B cell (primary cell): ENCODE data around the gene CDX1. TPM values are rescaled to one million over a fixed set of nuclear protein-coding genes. Genes with fewer than 3 reads are reported as not detected.

Source experiments
- ATAC-seq: fragments of 200-7000 bp; cut with Tn5 transposase; one replicate; pipeline ENCODE4 v1.10.0; 2021; ENCODE audit warnings: low read depth, mild to moderate bottlenecking, moderate number of reproducible peaks, moderate library complexity
- CTCF ChIA-PET: fragments of 350-600 bp; sonication (Branson Sonifier 250); formaldehyde crosslinking; loops from one replicate; lab custom pipeline; 2021; ENCODE audit warnings: antibody characterized with exemption, inconsistent platforms; lab: Charles Lee
- POLR2A ChIA-PET: fragments of 350-600 bp; sonication (Branson Sonifier 250); formaldehyde crosslinking; loops from one replicate; lab custom pipeline; 2021; ENCODE audit warnings: antibody characterized with exemption; lab: Charles Lee
- DNase-seq: peaks from one replicate; pipeline ENCODE4 v3.0.0; 2013
- H2AFZ ChIP-seq: 2 replicates; pipeline ENCODE4 v1.6.1; 2012; ENCODE audit warnings: mild to moderate bottlenecking, low read depth, low read length; ENCODE audit not compliant: insufficient read depth, poor library complexity, severe bottlenecking
- H3K27ac ChIP-seq, 2 donors: 1 replicate in 1 of 2; 2 replicates in 1 of 2; pipeline ENCODE4 v1.5.1; 2012 to 2013; ENCODE audit warnings: low read length in 2 of 2, mild to moderate bottlenecking in 2 of 2, moderate library complexity in 1 of 2
- H3K27me3 ChIP-seq, 4 experiments: fragments of 200-600 bp in 1 of 4; sonication (generic) in 1 of 4; replicated peaks in 1 of 4; 1 replicate in 2 of 4; 2 replicates in 2 of 4; pipeline versions ENCODE4 v1.6.1 to v1.7.0; 2013 to 2016; ENCODE audit warnings: low read length in 3 of 4, mild to moderate bottlenecking in 2 of 4, mixed read lengths in 1 of 4, moderate library complexity in 1 of 4; ENCODE audit not compliant: insufficient read depth in 4 of 4, control insufficient read depth in 3 of 4; ENCODE audit errors: control extremely low read depth in 1 of 4
- H3K36me3 ChIP-seq, 2 experiments: replicated peaks in 1 of 2; 1 replicate in 1 of 2; 2 replicates in 1 of 2; pipeline versions ENCODE4 v1.6.1 to v1.7.1; 2013; ENCODE audit warnings: low read length in 1 of 2; ENCODE audit not compliant: insufficient read depth in 2 of 2, control insufficient read depth in 1 of 2; ENCODE audit errors: control extremely low read depth in 1 of 2, extremely low read depth in 1 of 2
- H3K4me1 ChIP-seq, 2 donors: fragments of 200-600 bp in 1 of 2; sonication (generic) in 1 of 2; 1 replicate in 1 of 2; 2 replicates in 1 of 2; pipeline versions ENCODE4 v1.5.1 to v1.6.1; 2013 to 2017; ENCODE audit warnings: low read length in 2 of 2; ENCODE audit not compliant: control insufficient read depth in 2 of 2, insufficient read depth in 2 of 2
- H3K4me2 ChIP-seq: replicated peaks from 2 replicates; pipeline ENCODE3; 2012; ENCODE audit warnings: mild to moderate bottlenecking, low read depth, low read length; ENCODE audit not compliant: poor library complexity, severe bottlenecking
- H3K4me3 ChIP-seq, 5 experiments: fragments of 200-600 bp in 1 of 5; sonication (generic) in 1 of 5; 1 replicate in 3 of 5; 2 replicates in 2 of 5; pipeline versions ENCODE4 v1.5.1 to v1.7.0; 2011 to 2016; ENCODE audit warnings: low read length in 4 of 5, mild to moderate bottlenecking in 4 of 5, low read depth in 2 of 5, control low read depth in 1 of 5, moderate library complexity in 1 of 5; ENCODE audit not compliant: insufficient read depth in 1 of 5; ENCODE audit errors: control extremely low read depth in 1 of 5, extremely low read depth in 1 of 5
- H3K79me2 ChIP-seq: fragments of 200-600 bp; sonication (generic); one replicate; pipeline ENCODE4 v1.6.0; 2016; ENCODE audit warnings: low read length; ENCODE audit not compliant: control insufficient read depth, insufficient read depth
- H3K9ac ChIP-seq: fragments of 200-600 bp; sonication (generic); 2 replicates; pipeline ENCODE4 v1.6.1; 2017; ENCODE audit warnings: mild to moderate bottlenecking, low read length, moderate library complexity
- H3K9me3 ChIP-seq, 3 donors: one replicate each; pipeline versions ENCODE4 v1.6.1 to v1.7.1; 2013; ENCODE audit warnings: low read length in 2 of 3; ENCODE audit not compliant: control insufficient read depth in 2 of 3, insufficient read depth in 1 of 3; ENCODE audit errors: control extremely low read depth in 1 of 3
- H4K20me1 ChIP-seq: 2 replicates; pipeline ENCODE4 v1.6.0; 2012; ENCODE audit warnings: mild to moderate bottlenecking, low read length; ENCODE audit not compliant: insufficient read depth, control insufficient read depth, poor library complexity, severe bottlenecking
- H3K27ac Mint-ChIP-seq: one replicate; pipeline ENCODE4 v1.8.0; 2021; ENCODE audit warnings: mixed read lengths
- H3K27me3 Mint-ChIP-seq: one replicate; pipeline ENCODE4 v1.8.0; 2021; ENCODE audit warnings: mixed read lengths
- H3K4me1 Mint-ChIP-seq: one replicate; pipeline ENCODE4 v1.8.0; 2021; ENCODE audit warnings: mixed read lengths
- H3K4me3 Mint-ChIP-seq: one replicate; pipeline ENCODE4 v1.8.0; 2021; ENCODE audit warnings: mixed read lengths
- H3K9me3 Mint-ChIP-seq: one replicate; pipeline ENCODE4 v1.8.0; 2022; ENCODE audit warnings: mixed read lengths; ENCODE audit not compliant: insufficient read depth
- CTCF ChIP-seq: fragments of 200-600 bp; IDR thresholded peaks from one replicate; pipeline ENCODE4 v1.8.0; 2022; ENCODE audit warnings: antibody characterized with exemption, mild to moderate bottlenecking
- EZH2 ChIP-seq: IDR thresholded peaks from 2 replicates; pipeline ENCODE4 v1.6.1; 2012; ENCODE audit warnings: borderline replicate concordance, low read depth, mild to moderate bottlenecking, moderate library complexity, low read length; ENCODE audit not compliant: insufficient read depth, poor library complexity, severe bottlenecking
- WGBS: methylation state at CpG from one replicate; pipeline ENCODE4 v1.1.5; 2013; ENCODE audit warnings: missing lambda C conversion rate; ENCODE audit not compliant: insufficient coverage; 5-methylcytosine and 5-hydroxymethylcytosine counted together
- intact Hi-C: fragments of 100-400 bp; cut with micrococcal nuclease; formaldehyde crosslinking; loops from one replicate; pipeline ENCODE4 v1.10.0; 2022
- polyA plus RNA-seq: library from polyadenylated mRNA; depleted of rRNA; stranded (reverse); fragments of >200 nt; gene quantifications from 2 replicates; pipeline ENCODE4 v1.2.3, GENCODE V29; 2012
- total RNA-seq, 2 donors: library from RNA; stranded (reverse); fragments of 120-200 nt in 1 of 2; gene quantifications; 1 replicate in 1 of 2; 2 replicates in 1 of 2; pipeline versions ENCODE4 v1.2.3 to v1.2.4, GENCODE V29; 2013 to 2022

Gene CDX1
- total and polyA plus RNA-seq, 2 donors (not counting 1 experiment from before 2014, with no cell fraction given), result not detected

- Mint-ChIP-seq H3K27me3 (peaks cover 10% of the 10 kb centered on the region), H3K4me3 (no peak overlapping the region), H3K27ac (no peak overlapping the region), H3K9me3 (no peaks in the 10 kb centered on the region), H3K4me1 (no peaks in the 10 kb centered on the region)
- 98% methylated on average over 7 of the region's 10 CpGs for WGBS
- H4K20me1 ChIP-seq, result no peaks in the 10 kb centered on the region
- H3K9me3 ChIP-seq, result no peaks in the 10 kb centered on the region
- ChIA-PET POLR2A (no interaction called here), CTCF (no interaction called here)
- no peak overlapping the region for H3K9ac ChIP-seq
- H3K36me3 ChIP-seq, result no peaks in the 10 kb centered on the region
- no peaks in the 10 kb centered on the region for H3K27me3 ChIP-seq
- no peak for DNase-seq
- H2AFZ ChIP-seq, result no peak overlapping the region
- no peak for ATAC-seq
- H3K4me1 ChIP-seq, result no peaks in the 10 kb centered on the region
- TF ChIP-seq EZH2 (no peak), CTCF (no peak)
- no peak overlapping the region for H3K4me2 ChIP-seq
- H3K4me3 ChIP-seq, result no peak overlapping the region
- no peak overlapping the region for H3K27ac ChIP-seq
- H3K79me2 ChIP-seq, result no peaks in the 10 kb centered on the region
- intact Hi-C loops, result no loop called here
Measured at GRCh38 chr5:150182774-150183173, 16.2 kb downstream of the CDX1 start.

GRCh38 chr5:150183436-150183835 lies 16.9 kb downstream of the CDX1 start:
- POLR2A ChIA-PET, result no interaction called here
- CTCF ChIA-PET, result no interaction called here

More at GRCh38 chr5:150183436-150183835, 16.9 kb downstream of the CDX1 start:
- H3K79me2 ChIP-seq, result no peaks in the 10 kb centered on the region
- no peaks in the 10 kb centered on the region for H3K36me3 ChIP-seq
- H3K4me3 Mint-ChIP-seq, result no peak overlapping the region
- H3K9ac ChIP-seq, result no peak overlapping the region
- DNase-seq, result no peak
- H3K27me3 Mint-ChIP-seq, result peaks cover 10% of the 10 kb centered on the region
- no peaks in the 10 kb centered on the region for H3K9me3 ChIP-seq
- H4K20me1 ChIP-seq, result no peaks in the 10 kb centered on the region
- peaks cover 0 to 5% (median 2%) of the 10 kb centered on the region in 4 experiments for H3K27me3 ChIP-seq
- intact Hi-C loops, result no loop called here
- H2AFZ ChIP-seq, result no peak overlapping the region
- no peak overlapping the region for H3K4me3 ChIP-seq
- no peaks in the 10 kb centered on the region for H3K4me1 Mint-ChIP-seq
- no peak overlapping the region for H3K27ac Mint-ChIP-seq
- no peak overlapping the region for H3K4me2 ChIP-seq
- H3K9me3 Mint-ChIP-seq, result no peaks in the 10 kb centered on the region
- ATAC-seq, result no peak
- TF ChIP-seq CTCF (no peak), EZH2 (no peak)
- WGBS, result 94% methylated on average over 11 of the region's 12 CpGs
- H3K4me1 ChIP-seq, result no peaks in the 10 kb centered on the region
- no peak overlapping the region for H3K27ac ChIP-seq
